ENCODE data around the gene DRC7. TPM values are rescaled to one million over a fixed set of nuclear protein-coding genes. Genes with fewer than 3 reads are reported as not detected.

The DRC7 gene
- polyA plus RNA-seq, 1 of the 3 experiments (the other 2 are of a cell fraction): 0.58 TPM

GRCh38 chr16:57732037-57732436 lies 37.4 kb downstream of the DRC7 start:
- no peaks in the 10 kb centered on the region for H4K20me1 ChIP-seq (ENCODE audit: insufficient read depth)
- TF ChIP-seq, protein P1, sequence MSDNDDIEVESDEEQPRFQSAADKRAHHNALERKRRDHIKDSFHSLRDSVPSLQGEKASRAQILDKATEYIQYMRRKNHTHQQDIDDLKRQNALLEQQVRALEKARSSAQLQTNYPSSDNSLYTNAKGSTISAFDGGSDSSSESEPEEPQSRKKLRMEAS (IDR thresholded peaks at IDR 0.05; ENCODE audit: low read depth): no peak
- TF ChIP-seq POLR2AphosphoS5 (IDR thresholded peaks at IDR 0.05; ENCODE audit: low read depth, low read length) (no peak), TEAD4 (IDR thresholded peaks at IDR 0.05; ENCODE audit: borderline replicate concordance, insufficient read depth) (no peak), EZH2phosphoT487 (IDR thresholded peaks at IDR 0.05; ENCODE audit: borderline replicate concordance, low read depth) (no peak), GATA2 (CRISPR knock-in tag; IDR thresholded peaks at IDR 0.05) (no peak), MEF2A (IDR thresholded peaks at IDR 0.05; ENCODE audit: borderline replicate concordance, low read depth) (no peak), FOXM1 (IDR thresholded peaks at IDR 0.05; ENCODE audit: low read depth) (no peak)
- no peak overlapping the region for H2AFZ ChIP-seq (ENCODE audit: low read depth)
- DNase-seq: no peak
- peaks cover 5% of the 10 kb centered on the region for H3F3A ChIP-seq (replicated peaks; ENCODE audit: insufficient read depth)
- H3K4me1 ChIP-seq (ENCODE audit: control insufficient read depth in 1 of 2, insufficient read depth in 2 of 2, low read depth in 1 of 2, low read length in 1 of 2): peaks cover 6 to 10% of the 10 kb centered on the region in 2 experiments; a peak in 2 of 4 replicates
- POLR2A ChIA-PET: no interaction called here
- no peak overlapping the region for H3K9ac ChIP-seq
- WGBS (ENCODE audit: low lambda C conversion rate): 83% methylated on average over 2 of the region's 2 CpGs
- CTCF ChIA-PET: no interaction called here
- H3K36me3 ChIP-seq (replicated peaks in 1 of 2; ENCODE audit: control insufficient read depth in 1 of 2, insufficient read depth in 2 of 2, low read length in 1 of 2): no peaks in the 10 kb centered on the region
- peaks cover 9% of the 10 kb centered on the region; the same call in 1 of the 2 replicates for H3K79me2 ChIP-seq (ENCODE audit: insufficient read depth)
- no peak overlapping the region for H3K4me2 ChIP-seq
- no peaks in the 10 kb centered on the region for H3K27me3 ChIP-seq (ENCODE audit: insufficient read depth)
- no peak overlapping the region for H3K27ac ChIP-seq (ENCODE audit: low read depth in 2 of 2, low read length in 1 of 2)
- no peak overlapping the region for H3K4me3 ChIP-seq (ENCODE audit: low read depth in 2 of 2, low read length in 1 of 2)
- H3K9me3 ChIP-seq: no peaks in the 10 kb centered on the region
- no peaks in the 10 kb centered on the region for H3K9me2 ChIP-seq

DNA sequence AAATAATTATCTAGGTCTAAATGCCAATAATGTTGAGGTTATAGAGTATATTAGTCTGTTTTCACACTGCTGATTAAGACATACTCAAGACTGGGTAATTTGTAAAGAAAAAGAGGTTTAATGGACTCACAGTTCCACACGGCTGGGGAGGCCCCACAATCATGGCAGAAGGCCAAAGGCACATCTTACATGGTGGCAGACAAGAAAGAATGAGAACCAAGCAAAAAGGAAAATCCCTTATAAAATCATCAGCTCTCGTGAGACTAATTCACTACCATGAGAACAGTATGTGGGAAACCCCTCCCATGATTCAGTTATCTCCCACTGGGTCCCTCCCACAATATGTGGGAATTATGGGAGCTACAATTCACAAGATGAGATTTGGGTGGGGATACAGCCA lies 38.1 kb downstream of the DRC7 start:
- peaks cover 13% of the 10 kb centered on the region; the same call in 1 of the 2 replicates for H3K79me2 ChIP-seq (ENCODE audit: insufficient read depth)
- no peaks in the 10 kb centered on the region for H3K9me2 ChIP-seq
- H3K27me3 ChIP-seq (ENCODE audit: insufficient read depth): no peaks in the 10 kb centered on the region
- no peak overlapping the region for H2AFZ ChIP-seq (ENCODE audit: low read depth)
- peaks cover 0 to 6% of the 10 kb centered on the region in 2 experiments for H3K36me3 ChIP-seq (replicated peaks in 1 of 2; ENCODE audit: control insufficient read depth in 1 of 2, insufficient read depth in 2 of 2, low read length in 1 of 2)
- ChIA-PET POLR2A (no interaction called here), CTCF (no interaction called here)
- H3K4me2 ChIP-seq: no peak overlapping the region
- H3K4me3 ChIP-seq (ENCODE audit: low read depth in 2 of 2, low read length in 1 of 2): no peak overlapping the region
- no peaks in the 10 kb centered on the region for H4K20me1 ChIP-seq (ENCODE audit: insufficient read depth)
- peaks cover 5% of the 10 kb centered on the region for H3F3A ChIP-seq (replicated peaks; ENCODE audit: insufficient read depth)
- no peak overlapping the region for H3K27ac ChIP-seq (ENCODE audit: low read depth in 2 of 2, low read length in 1 of 2)
- no peak for DNase-seq
- no peak overlapping the region for H3K9ac ChIP-seq
- no peaks in the 10 kb centered on the region for H3K9me3 ChIP-seq
- peaks cover 9 to 15% of the 10 kb centered on the region in 2 experiments; a peak in 2 of 4 replicates for H3K4me1 ChIP-seq (ENCODE audit: control insufficient read depth in 1 of 2, insufficient read depth in 2 of 2, low read depth in 1 of 2, low read length in 1 of 2)
- 82% methylated on average over 2 of the region's 2 CpGs for WGBS (ENCODE audit: low lambda C conversion rate)
- no peak for TF ChIP-seq GABPA (IDR thresholded peaks at IDR 0.05; ENCODE audit: low read depth)
- TF ChIP-seq TAF1 (IDR thresholded peaks at IDR 0.05; ENCODE audit: borderline replicate concordance, low read depth, low read length): no peak
- no peak for TF ChIP-seq TCF12 (IDR thresholded peaks at IDR 0.05)
- TF ChIP-seq JUND (IDR thresholded peaks at IDR 0.05): no peak
- TF ChIP-seq RAD21 (IDR thresholded peaks at IDR 0.05; ENCODE audit: low read length): no peak
- TF ChIP-seq SIN3A (IDR thresholded peaks at IDR 0.05; ENCODE audit: borderline replicate concordance, low read depth, low read length): no peak
- TF ChIP-seq ZBTB33 (IDR thresholded peaks at IDR 0.05; ENCODE audit: borderline replicate concordance, low read depth): no peak
- TF ChIP-seq, protein P2, sequence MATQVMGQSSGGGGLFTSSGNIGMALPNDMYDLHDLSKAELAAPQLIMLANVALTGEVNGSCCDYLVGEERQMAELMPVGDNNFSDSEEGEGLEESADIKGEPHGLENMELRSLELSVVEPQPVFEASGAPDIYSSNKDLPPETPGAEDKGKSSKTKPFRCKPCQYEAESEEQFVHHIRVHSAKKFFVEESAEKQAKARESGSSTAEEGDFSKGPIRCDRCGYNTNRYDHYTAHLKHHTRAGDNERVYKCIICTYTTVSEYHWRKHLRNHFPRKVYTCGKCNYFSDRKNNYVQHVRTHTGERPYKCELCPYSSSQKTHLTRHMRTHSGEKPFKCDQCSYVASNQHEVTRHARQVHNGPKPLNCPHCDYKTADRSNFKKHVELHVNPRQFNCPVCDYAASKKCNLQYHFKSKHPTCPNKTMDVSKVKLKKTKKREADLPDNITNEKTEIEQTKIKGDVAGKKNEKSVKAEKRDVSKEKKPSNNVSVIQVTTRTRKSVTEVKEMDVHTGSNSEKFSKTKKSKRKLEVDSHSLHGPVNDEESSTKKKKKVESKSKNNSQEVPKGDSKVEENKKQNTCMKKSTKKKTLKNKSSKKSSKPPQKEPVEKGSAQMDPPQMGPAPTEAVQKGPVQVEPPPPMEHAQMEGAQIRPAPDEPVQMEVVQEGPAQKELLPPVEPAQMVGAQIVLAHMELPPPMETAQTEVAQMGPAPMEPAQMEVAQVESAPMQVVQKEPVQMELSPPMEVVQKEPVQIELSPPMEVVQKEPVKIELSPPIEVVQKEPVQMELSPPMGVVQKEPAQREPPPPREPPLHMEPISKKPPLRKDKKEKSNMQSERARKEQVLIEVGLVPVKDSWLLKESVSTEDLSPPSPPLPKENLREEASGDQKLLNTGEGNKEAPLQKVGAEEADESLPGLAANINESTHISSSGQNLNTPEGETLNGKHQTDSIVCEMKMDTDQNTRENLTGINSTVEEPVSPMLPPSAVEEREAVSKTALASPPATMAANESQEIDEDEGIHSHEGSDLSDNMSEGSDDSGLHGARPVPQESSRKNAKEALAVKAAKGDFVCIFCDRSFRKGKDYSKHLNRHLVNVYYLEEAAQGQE (IDR thresholded peaks at IDR 0.05; ENCODE audit: low read depth, low read length): no peak
- TF ChIP-seq MXI1 (IDR thresholded peaks at IDR 0.05; ENCODE audit: low read depth, low read length): no peak
- no peak for TF ChIP-seq USF2 (IDR thresholded peaks at IDR 0.05; ENCODE audit: borderline replicate concordance, low read depth, low read length)
- no peak for TF ChIP-seq SMC3 (IDR thresholded peaks at IDR 0.05; ENCODE audit: low read depth, low read length)
- TF ChIP-seq EP300 (IDR thresholded peaks at IDR 0.05; ENCODE audit: borderline replicate concordance in 1 of 2, low read depth in 1 of 2, low read length in 1 of 2): no peak
- TF ChIP-seq CHD2 (IDR thresholded peaks at IDR 0.05; ENCODE audit: low read length, partially characterized antibody): no peak
- TF ChIP-seq FOSL2 (IDR thresholded peaks at IDR 0.05; ENCODE audit: borderline replicate concordance, low read depth): no peak
- TF ChIP-seq EZH2phosphoT487 (IDR thresholded peaks at IDR 0.05; ENCODE audit: borderline replicate concordance, low read depth): no peak
- no peak for TF ChIP-seq NFIC (IDR thresholded peaks at IDR 0.05; ENCODE audit: borderline replicate concordance)
- TF ChIP-seq RCOR1 (IDR thresholded peaks at IDR 0.05; ENCODE audit: low read length): no peak
